Measurements from ENCODE around the gene PTPN7.
"Not testable (repeated sequence)": the region's sequence is repeated elsewhere in the genome, so short reads cannot be mapped to it uniquely, and the experiment has no call there.

The PTPN7 gene

DNA sequence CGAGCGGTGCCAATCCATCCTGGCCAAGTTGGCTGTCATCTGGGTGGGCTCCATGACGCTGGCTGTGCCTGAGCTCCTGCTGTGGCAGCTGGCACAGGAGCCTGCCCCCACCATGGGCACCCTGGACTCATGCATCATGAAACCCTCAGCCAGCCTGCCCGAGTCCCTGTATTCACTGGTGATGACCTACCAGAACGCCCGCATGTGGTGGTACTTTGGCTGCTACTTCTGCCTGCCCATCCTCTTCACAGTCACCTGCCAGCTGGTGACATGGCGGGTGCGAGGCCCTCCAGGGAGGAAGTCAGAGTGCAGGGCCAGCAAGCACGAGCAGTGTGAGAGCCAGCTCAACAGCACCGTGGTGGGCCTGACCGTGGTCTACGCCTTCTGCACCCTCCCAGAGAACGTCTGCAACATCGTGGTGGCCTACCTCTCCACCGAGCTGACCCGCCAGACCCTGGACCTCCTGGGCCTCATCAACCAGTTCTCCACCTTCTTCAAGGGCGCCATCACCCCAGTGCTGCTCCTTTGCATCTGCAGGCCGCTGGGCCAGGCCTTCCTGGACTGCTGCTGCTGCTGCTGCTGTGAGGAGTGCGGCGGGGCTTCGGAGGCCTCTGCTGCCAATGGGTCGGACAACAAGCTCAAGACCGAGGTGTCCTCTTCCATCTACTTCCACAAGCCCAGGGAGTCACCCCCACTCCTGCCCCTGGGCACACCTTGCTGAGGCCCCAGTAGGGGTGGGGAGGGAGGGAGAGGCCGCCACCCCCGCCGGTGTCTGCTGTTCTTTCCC is 32.4 kb downstream of the PTPN7 start:
- no peak for DNase-seq

DNA sequence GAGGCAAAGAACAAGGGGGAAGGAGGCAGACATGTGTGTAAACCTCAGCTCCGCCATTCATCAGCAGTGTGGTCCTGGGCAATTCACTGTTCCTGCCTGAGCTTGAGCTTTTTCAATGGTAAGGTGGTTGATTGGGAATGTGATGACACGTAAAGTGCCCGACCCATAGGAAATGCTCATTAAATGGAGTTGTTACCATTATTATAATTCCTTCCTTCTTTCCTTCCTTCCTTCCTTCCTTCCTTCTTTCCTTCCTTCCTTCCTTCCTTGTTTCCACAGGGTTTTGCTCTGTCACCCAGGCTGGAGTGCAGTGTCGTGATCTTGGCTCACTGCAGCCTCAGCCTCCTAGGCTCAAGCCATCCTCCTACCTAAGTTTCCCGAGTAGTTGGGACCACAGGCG is 33.3 kb downstream of the PTPN7 start:
- DNase-seq, result no peak

DNA sequence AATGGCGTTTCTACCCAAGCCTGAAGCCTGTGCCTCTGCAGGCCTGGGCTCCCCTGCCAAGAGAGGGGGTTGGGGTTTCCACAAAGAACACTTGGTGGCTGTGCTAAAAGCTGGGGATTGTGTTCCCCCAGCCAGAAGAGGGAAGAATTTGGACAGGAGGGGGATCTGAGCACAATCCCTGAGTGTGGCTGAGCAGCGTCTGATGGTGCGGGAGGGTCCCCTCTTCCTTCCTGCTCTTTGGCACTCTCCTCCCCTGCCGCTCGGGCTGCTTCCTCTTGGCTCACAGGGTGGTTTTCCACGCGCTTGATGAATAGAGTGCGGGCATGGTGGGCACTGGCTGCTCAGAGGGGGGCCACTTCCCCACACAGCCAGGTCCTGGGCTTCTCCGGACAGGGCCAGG is 34.0 kb downstream of the PTPN7 start:
- DNase-seq, result no peak

DNA sequence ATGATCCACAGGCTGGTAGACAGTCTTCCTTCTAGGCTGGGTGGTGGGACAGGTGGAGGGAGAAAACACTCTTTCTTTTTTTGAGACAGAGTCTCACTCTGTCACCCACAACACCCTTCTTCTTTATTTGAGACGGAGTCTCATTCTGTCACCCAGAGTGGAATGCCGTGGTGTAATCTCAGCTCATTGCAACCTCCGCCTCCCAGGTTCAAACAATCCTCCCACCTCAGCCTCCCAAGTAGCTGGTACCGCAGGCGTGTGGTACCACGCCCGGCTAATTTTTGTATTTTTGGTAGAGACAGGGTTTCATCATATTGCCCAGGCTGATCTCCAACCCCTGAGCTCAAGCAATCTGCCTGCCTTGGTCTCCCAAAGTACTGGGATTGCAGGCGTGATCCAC is 34.8 kb downstream of the PTPN7 start:
- DNase-seq, result no peak

DNA sequence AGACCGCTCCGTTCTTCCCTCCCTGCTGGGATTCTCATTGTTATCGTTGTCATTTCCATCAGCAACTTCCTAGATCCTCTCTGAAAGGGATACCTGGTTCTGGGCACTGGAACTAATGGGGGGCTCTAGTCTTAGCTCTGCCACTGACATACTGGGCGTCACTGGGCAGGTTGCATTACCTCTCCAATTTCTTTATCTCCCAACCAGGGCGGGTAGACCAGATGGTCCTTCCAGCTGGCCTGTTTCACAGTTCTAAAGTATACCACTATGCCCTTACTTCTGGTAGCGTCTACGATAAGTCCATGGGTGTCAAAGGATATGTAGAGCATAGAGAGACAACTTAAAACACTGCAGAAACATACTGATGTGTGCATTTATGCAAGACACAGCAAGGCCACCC is 36.3 kb downstream of the PTPN7 start:
- no peak for DNase-seq

GRCh38 chr1:202123336-202123813 is 37.0 kb downstream of the PTPN7 start:
- DNase-seq, result no peak

- no peak for DNase-seq
Measured at GRCh38 chr1:202122639-202123335, 37.6 kb downstream of the PTPN7 start, which contains the start of gene GPR37L1. Gene GPR37L1, plus strand, starts transcription at chr1:202122917. Its CDS starts 47 bp downstream, at chr1:202122964.

DNA sequence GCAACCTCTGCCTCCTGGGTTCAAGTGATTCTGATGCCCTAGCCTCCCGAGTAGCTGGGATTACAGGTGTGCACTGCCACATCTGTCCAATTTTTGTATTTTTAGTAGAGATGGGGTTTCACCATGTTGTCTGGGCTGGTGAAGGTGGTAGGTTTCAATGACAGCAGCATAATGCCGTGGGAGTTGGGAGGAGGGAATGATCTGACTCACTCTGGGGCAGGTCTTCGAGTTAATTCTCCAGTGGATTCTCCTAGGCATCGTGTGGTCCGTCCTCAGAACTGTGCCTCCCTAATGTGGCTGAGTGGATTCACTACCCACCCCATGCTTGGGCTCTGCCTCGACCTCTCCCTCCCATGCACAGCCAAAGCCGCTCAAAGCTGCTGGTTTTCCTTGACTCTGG is 39.4 kb downstream of the PTPN7 start:
- DNase-seq, result no peak

DNA sequence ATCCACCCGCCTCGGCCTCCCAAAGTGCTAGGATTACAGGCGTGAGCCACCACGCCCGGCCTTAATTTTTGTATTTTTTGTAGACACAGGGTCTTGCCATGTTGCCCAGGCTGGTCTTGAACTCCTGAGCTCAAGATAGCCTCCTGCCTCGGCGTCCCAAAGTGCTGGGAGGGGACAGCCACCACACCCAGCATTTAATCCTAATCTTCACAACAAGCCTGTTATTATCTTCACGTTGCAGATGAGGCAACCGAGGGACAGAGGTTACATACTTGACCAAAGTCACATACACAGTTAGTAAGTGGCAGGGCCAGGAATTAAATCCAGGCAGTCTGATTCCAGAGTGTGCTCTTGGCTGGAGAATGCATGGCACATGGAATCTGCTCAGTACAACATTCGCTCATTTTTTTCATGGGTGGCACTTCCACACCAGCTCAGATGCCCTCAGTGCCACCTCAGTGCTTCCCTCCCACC is 42.5 kb downstream of the PTPN7 start:
- no peak for DNase-seq

DNA sequence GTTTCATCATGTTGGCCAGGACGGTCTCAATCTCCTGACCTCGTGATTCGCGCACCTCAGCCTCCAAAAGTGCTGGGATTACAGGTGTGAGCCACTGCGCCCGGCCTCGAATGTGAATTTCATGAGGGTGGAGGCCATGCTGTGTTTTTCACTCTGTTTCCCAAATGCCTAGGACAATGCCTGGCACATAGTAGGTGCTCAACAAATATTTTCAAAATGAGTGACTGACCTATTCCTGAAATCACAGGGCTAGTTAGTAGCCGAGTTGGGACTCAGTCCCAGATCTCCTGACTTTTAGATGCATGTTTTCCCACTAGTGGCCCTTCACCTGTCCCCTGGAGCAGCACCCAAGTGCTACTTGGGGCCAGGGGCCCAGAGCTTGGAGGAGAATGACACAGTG is 44.1 kb downstream of the PTPN7 start:
- DNase-seq, result no peak

DNA sequence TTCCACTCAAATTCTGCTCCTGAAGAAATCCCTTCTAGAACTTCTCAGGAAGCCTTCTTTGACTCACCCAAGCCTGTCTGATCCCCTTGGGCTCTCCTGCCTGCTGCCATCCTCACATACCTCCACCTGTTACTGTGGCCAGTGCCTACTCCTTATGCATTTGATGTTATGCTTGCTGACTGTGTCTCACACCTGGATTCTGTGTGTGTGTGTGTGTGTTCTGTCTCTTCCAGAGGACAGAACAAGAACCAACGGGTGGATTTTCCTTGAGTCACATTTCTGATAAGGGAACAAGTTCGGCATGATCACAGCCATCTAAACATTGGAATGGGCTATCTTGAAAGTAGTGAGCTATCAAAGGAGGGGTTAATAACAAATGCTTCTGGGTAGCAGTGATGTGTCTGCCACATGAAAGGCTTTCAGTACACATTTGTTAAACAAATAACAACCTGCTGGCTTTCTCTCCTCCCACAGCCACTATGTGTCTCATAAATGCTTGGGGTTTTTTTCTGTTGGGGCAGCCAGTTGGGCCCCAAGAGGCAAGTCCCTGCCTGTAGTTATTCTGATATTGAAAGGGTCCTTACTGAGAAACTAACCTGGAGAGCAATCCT is 46.6 kb downstream of the PTPN7 start:
- DNase-seq, result no peak

DNA sequence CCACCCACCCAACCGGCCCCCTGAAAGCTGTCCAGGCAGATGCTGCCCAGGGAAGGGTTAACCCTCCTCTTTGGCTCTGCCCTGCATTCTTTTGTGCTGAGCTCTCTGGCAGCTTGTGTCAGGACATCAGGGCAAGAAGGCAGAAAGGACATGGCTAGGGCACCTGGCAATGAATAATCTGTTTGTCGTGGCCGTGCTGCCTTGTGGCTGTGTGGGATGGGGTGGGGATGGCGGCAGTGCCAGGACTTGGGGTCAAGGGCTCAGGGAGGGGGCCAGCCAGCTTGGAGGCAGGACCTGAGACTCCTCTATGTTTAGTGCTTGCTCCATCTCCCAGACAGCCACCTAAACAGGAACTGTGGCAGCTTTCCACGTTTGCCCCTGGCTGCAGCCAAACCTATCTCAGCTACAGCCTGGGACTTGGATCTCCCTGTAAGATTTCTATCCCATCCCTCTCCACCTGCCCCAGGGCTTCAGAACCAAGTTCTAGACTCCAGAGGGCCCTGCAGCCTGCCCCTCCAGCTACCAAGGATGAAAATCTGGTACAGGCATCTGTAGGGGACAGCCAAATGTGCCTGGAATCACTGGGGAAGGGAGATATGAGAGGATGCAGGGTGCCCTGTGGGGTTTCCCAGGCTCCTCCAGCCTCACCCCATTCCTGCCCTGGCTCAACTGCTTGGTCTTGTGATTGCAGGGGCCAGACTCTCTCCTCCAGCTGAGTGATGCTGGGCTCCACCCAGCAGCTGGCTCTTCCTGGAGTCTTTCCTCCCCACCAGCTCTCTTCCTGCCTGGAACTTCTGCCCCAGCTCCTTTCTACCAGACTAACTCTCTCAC is 47.3 kb downstream of the PTPN7 start:
- DNase-seq, result no peak

DNA sequence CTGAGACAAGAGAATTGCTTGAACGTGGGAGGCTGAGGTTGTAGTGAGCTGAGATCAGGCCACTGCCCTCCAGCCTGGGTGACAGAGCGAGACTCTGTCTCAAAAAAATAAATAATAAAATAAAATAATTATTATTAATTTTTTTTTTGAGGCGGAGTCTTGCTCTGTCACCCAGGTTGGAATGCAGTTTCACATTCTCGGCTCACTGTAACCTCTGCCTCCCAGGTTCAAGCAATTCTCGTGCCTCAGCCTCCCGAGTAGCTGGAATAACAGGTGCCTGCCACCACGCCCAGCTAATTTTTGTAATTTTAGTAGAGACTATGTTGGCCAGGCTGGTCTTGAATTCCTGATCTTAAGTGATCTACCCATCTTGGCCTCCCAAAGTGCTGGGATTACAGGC is 48.8 kb downstream of the PTPN7 start:
- DNase-seq, result not testable (repeated sequence)

GRCh38 chr1:202110977-202111376 is 49.4 kb downstream of the PTPN7 start:
- DNase-seq, result no peak

GRCh38 chr1:202107801-202108731 is 52.3 kb downstream of the PTPN7 start:
- no peak for DNase-seq

DNA sequence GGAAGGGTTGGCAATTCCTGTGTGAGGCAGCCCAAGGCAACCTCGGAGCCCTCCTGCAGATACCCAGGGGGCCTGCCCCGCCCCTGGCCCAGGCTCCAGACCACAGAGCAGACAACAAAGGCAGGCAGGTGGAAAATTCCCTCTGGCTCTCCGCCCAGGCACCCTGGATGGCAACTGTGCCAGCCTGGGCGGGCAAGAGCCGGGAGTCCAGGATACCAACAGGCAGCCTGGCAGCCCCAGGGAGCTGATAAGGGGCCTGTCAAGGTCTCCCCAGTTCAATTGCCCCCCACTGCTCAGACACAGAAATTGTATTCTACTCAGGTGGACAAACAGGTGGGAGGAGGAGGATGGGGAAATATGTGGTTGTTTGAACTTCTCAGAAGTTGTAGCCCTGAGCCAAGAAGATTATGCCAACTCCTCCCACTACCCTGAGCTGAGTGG is 53.1 kb downstream of the PTPN7 start:
- DNase-seq, result no peak

DNA sequence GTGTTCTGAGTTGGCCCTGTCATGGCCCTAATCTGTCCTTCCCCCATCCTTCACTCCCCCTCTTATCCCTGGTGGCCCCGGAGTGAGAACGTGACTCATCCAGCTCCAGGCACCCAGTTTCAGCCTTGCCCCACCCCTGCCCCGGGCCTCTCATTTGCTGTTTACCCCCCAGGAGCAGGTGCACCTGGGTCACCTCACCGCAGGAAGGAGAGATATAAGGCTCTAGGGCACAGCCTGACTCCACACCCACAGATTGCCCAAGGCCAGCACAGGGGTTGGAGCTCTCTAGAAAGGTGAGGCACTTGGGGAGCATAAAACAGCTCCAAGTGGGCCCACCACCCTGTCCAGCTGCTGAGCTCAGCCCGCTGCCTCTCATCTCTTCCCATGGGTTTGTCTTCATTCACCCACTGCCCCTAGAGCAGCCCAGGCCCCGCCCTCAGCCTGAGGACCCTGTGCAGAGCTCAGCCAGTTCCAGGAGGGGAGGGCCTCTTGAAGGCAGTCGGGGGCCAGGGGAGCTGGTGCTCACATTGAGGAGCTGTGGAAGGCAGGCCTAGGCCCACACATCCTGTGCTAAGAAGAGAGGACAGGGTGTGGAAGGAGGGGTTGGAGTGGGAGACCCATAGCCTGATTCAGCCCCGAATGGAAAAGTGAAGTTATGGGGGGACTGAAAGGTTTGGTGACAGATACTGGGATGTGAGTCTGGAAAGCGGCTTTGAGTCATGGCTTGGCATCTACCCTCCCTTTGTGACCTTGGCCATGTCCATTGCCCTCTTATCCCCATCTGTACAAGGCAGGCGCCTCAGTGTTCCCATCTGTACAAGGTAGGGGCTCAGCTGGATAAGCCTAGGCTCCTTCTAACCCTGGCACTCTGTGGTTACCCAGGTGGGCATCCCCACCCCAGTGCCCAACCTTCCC is 53.8 kb downstream of the PTPN7 start:
- DNase-seq, result no peak

DNA sequence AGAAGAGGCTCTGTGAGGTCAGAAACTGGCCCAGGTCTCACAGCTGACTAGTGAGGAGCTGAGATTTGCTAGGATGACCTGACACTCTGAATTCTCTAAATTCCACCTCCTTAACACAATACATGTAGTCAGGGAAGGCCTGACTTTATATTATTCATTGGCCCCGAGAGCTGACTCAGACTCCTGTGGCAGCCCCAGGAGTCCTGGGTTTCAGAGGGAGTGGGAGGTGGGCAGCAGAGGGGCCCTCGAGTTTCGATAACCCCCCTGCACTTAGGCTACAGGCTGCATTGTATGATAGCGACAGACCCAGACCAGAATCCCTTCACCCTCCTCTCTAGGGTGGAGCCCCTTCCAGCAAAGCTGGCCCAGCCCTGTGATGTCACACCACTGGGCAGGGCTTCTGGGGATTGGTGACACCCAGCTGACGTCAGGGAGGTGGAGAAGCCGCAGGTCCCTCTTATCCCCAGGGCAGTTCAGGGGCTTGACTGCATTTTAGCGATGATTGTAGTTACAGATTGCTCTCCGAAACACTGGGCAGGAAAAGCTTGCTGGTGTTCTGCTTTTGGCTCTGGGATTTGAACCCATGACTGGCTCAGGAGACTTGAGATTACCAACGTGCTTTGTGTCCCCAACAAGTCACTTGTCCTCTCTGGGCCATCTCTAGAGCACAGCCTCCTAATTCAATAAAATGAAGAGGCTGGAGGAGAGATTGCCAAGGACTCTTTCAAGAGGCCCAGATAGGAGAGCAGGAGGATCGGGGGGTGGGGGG is 54.6 kb downstream of the PTPN7 start:
- DNase-seq, result no peak

DNA sequence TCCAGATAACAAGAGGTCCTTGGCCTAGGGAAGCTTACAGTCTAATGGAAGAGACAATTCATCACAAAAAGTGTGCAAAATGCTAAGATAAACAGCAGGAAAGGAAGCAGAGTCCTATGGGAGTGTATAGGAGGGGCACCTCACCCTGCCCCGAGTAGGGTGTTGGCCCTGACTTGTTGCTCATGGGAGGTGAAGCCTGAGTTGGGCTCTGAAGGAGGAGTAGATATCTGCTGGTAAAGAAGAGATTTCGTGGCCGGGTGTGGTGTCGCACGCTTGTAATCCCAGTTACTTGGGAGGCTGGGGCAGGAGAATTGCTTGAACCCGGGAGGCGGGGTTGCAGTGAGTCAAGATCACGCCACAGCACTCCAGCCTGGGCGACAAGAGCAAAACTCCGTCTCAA is 56.3 kb downstream of the PTPN7 start:
- no peak for DNase-seq

DNA sequence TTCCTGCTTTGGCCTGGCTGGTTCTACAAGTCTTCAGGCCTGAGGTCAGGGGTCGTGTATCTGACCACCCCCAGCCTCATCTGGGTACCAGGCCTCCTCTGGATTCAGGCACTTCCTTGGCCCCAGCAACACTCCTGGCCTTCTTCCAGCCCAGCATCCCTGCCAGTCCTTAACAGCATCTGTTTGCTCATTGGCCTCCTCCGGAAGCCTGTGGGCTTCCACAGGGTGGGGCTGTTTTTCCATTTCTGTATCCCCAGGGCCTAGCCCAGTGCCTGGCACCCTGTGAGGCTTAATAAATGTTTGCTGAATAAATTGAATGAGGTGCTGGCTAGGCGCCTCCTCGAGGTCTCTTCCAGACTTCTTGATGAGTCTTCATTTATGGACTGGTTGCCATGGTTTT is 59.2 kb downstream of the PTPN7 start:
- DNase-seq, result no peak

All from stimulated activated CD4-positive, alpha-beta T cell treated with anti-CD3 and anti-CD28 coated beads, Interleukin-4, amount 100 ng/mL, for 1 hour (primary cell).